Heart left ventricle (tissue), 16 donors: ENCODE measurements around the gene CDON. TPM values are rescaled to one million over a fixed set of nuclear protein-coding genes. Genes with fewer than 3 reads are reported as not detected.

Source experiments
- ATAC-seq, 4 donors: fragments of 200-7000 bp; cut with Tn5 transposase; one replicate each; pipeline ENCODE4 v1.9.1; 2020 to 2022; ENCODE audit warnings: moderate library complexity in 4 of 4, mild to moderate bottlenecking in 3 of 4, moderate number of reproducible peaks in 1 of 4
- DNase-seq, 5 donors: peaks; one replicate each; pipeline ENCODE4 v3.0.0-alpha.2; 2020
- H3K27ac ChIP-seq, 12 donors: fragments of 200-600 bp; sonication (generic) in 4 of 12; one replicate each; pipeline versions ENCODE4 v1.5.0 to v1.8.0; 2016 to 2022; ENCODE audit warnings: mild to moderate bottlenecking in 2 of 12
- H3K27me3 ChIP-seq, 9 donors: fragments of 200-600 bp; sonication (generic) in 2 of 9; one replicate each; pipeline versions ENCODE4 v1.5.1 to v1.8.0; 2016 to 2022; ENCODE audit warnings: mild to moderate bottlenecking in 3 of 9
- H3K36me3 ChIP-seq, 9 donors: fragments of 200-600 bp; sonication (generic) in 2 of 9; one replicate each; pipeline versions ENCODE4 v1.5.0 to v1.8.0; 2018 to 2022; ENCODE audit warnings: mild to moderate bottlenecking in 2 of 9
- H3K4me1 ChIP-seq, 12 donors: fragments of 200-600 bp; sonication (generic) in 4 of 12; one replicate each; pipeline versions ENCODE4 v1.5.0 to v1.8.0; 2016 to 2022; ENCODE audit warnings: mild to moderate bottlenecking in 3 of 12
- H3K4me3 ChIP-seq, 12 donors: fragments of 200-600 bp; sonication (generic) in 4 of 12; one replicate each; pipeline versions ENCODE4 v1.5.0 to v1.8.0; 2017 to 2022; ENCODE audit warnings: mild to moderate bottlenecking in 9 of 12, moderate library complexity in 4 of 12
- H3K9me3 ChIP-seq, 12 donors: fragments of 200-600 bp; sonication (generic) in 4 of 12; one replicate each; pipeline versions ENCODE4 v1.5.0 to v1.8.0; 2016 to 2022; ENCODE audit warnings: mild to moderate bottlenecking in 1 of 12
- CTCF ChIP-seq, 12 donors: fragments of 200-600 bp; sonication (generic) in 4 of 12; IDR thresholded peaks; one replicate each; pipeline versions ENCODE4 v1.5.0 to v1.8.0; 2018 to 2022; ENCODE audit warnings: antibody characterized with exemption in 12 of 12, mild to moderate bottlenecking in 5 of 12
- POLR2A ChIP-seq, 2 donors: fragments of 450-650 bp; IDR thresholded peaks; one replicate each; pipeline ENCODE4 v1.6.1; 2017; ENCODE audit warnings: antibody characterized with exemption in 2 of 2, mild to moderate bottlenecking in 2 of 2, moderate library complexity in 2 of 2
- WGBS, 4 donors: extraction: QIAGEN DNeasy Blood & Tissue Kit in 2 of 4; methylation state at CpG; one replicate each; pipeline versions ENCODE4 v1.1.5 to v1.1.7; 2013 to 2018; 5-methylcytosine and 5-hydroxymethylcytosine counted together
- intact Hi-C, 10 donors: fragments of 100-400 bp; cut with DNase I; formaldehyde crosslinking; loops; one replicate each; pipeline versions ENCODE4 v1.11.1 to v1.14.2; 2022
- polyA plus RNA-seq, 2 donors: library from polyadenylated mRNA; stranded (reverse); fragments of 200-250 nt; gene quantifications; one replicate each; pipeline ENCODE4 v1.2.3, GENCODE V29; 2013
- total RNA-seq, 9 donors: library from RNA; depleted of rRNA in 2 of 9; stranded (reverse); fragments of >200 nt in 2 of 9; fragmentation: NEBNext Ultra II Directional in 3 of 9; extraction: Animal tissue kit (Norgen Biotek cat#: 25700) in 3 of 9; gene quantifications; one replicate each; pipeline versions ENCODE4 v1.1.0 to v1.2.4, GENCODE V29; 2016 to 2023
- donor health status: ischemic (EF 13 %, LVEDD 7.1; RV severe dilation, severe dysfunction).
- donor health status: healthy with polysubstance abuse.
- donor health status: DM: no; HTN: yes; CAD: no.
- donor health status: DM: no; HTN: no; CAD: no.
- donor health status: ischemic (EF 25% LVEDD 6.9; RV normal size, moderate dysfunction).
- donor health status: ischemic (EF 25% LVEDD 5.7; RV mildly dilated, moderate dysfunction).
- donor health status: healthy.
- donor health status: DM: yes; HTN: yes; CAD: no.
- donor health status: ischemic (EF 35%, LVEDD 5.7; RV mildly dilated, moderate dysfunction).
- donor health status: nonischemic (EF 11% LVEDD 7.7; RV severe dilation, severe dysfunction).
- donor health status: DM: yes; HTN: yes; CAD: no.
- donor health status: PGD.
- donor health status: ischemic (EF 29% LVEDD 5.4; RV normal size, mild dysfunction).
- donor health status: nonischemic (EF 23%, LVEDD 6.1; RV moderate dilation, normal function).

CDON gene
- total and polyA plus RNA-seq, 11 donors, result 1.2 to 51.5 (median 7.3) TPM

- ATAC-seq (no peak), DNase-seq (no peak)
- peaks cover 0 to 31% (median 6%) of the 10 kb centered on the region in 9 donors for H3K36me3 ChIP-seq
- no peaks in the 10 kb centered on the region for H3K9me3 ChIP-seq
- intact Hi-C loops, result no loop called here
- 95 to 98% (median 96%) methylated on average over 2 of the region's 2 CpGs for WGBS, 4 donors
- H3K27me3 ChIP-seq, result no peaks in the 10 kb centered on the region
- TF ChIP-seq CTCF (IDR thresholded peaks at IDR 0.05), result no peak
- TF ChIP-seq POLR2A (IDR thresholded peaks at IDR 0.05), result no peak
- H3K4me1 ChIP-seq, result no peaks in the 10 kb centered on the region
- H3K4me3 ChIP-seq, result no peak overlapping the region
- H3K27ac ChIP-seq, result no peak overlapping the region
These were observed 49.8 kb downstream of the CDON start for GRCh38 chr11:126012852-126013251.

GRCh38 chr11:126011754-126012153 is 50.9 kb downstream of the CDON start:
- no peak overlapping the region for H3K27ac ChIP-seq
- H3K27me3 ChIP-seq, result no peaks in the 10 kb centered on the region
- DNase-seq (no peak), ATAC-seq (no peak)
- H3K36me3 ChIP-seq, result peaks cover 0 to 20% (median 6%) of the 10 kb centered on the region in 9 donors
- H3K9me3 ChIP-seq, result no peaks in the 10 kb centered on the region
- TF ChIP-seq CTCF (IDR thresholded peaks at IDR 0.05) (no peak), POLR2A (IDR thresholded peaks at IDR 0.05) (no peak)
- intact Hi-C loops, result no loop called here
- H3K4me1 ChIP-seq, result peaks cover 0 to 5% (median 0%) of the 10 kb centered on the region in 12 donors
- WGBS, 4 donors, result 93 to 98% (median 96%) methylated on average over 4 of the region's 4 CpGs
- H3K4me3 ChIP-seq, result no peak overlapping the region

- no peak for TF ChIP-seq POLR2A (IDR thresholded peaks at IDR 0.05)
- no peak for TF ChIP-seq CTCF (IDR thresholded peaks at IDR 0.05)
- Histone ChIP-seq H3K4me1 (peaks cover 0 to 5% (median 0%) of the 10 kb centered on the region in 12 donors), H3K36me3 (peaks cover 0 to 17% (median 6%) of the 10 kb centered on the region in 9 donors), H3K27ac (no peak overlapping the region), H3K4me3 (no peak overlapping the region), H3K9me3 (no peaks in the 10 kb centered on the region), H3K27me3 (no peaks in the 10 kb centered on the region)
- ATAC-seq (no peak), DNase-seq (no peak)
- WGBS, 4 donors, result 46 to 59% (median 51%) methylated on average over 3 of the region's 3 CpGs
- intact Hi-C loops, result no loop called here
These were observed 51.4 kb downstream of the CDON start for GRCh38 chr11:126011265-126011664.

GRCh38 chr11:126008956-126009355 is 53.7 kb downstream of the CDON start:
- no peak overlapping the region for H3K4me3 ChIP-seq
- intact Hi-C loops, result no loop called here
- TF ChIP-seq CTCF (IDR thresholded peaks at IDR 0.05) (no peak), POLR2A (IDR thresholded peaks at IDR 0.05) (no peak)
- H3K4me1 ChIP-seq, result peaks cover 0 to 5% (median 0%) of the 10 kb centered on the region in 12 donors
- H3K36me3 ChIP-seq, result peaks cover 0 to 5% (median 0%) of the 10 kb centered on the region in 9 donors
- ATAC-seq (no peak), DNase-seq (no peak)
- no peaks in the 10 kb centered on the region for H3K27me3 ChIP-seq
- no peaks in the 10 kb centered on the region for H3K9me3 ChIP-seq
- no peak overlapping the region for H3K27ac ChIP-seq
- WGBS, 4 donors, result 84 to 92% (median 91%) methylated on average over 8 of the region's 8 CpGs
